Measurements from ENCODE around the gene FAM83G.

DNA sequence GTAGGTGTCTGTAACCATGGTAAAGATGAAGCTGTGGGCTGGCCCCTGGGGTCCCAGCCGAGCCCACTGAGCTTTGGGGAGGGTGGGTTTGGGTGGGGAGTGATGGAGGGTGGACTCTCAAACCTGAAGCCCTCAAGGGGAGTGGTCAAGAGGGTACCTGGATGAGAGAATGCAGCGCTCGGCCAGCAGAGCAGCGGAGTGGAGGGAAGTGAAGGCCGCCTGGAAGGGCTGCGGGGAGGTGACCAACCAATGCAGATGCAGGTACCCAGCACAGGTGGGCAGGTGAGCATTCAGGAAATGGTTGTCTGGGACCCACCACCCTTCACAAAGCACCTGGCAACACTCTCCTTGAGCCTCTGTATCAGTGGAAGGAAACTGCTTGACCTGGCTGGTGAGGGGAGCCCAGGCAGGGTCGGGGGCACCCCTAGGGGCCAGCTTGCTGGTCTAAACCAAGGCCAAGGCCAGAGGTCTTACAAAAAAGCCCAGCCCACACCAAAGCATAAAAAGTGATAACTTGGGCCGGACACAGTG lies 56.0 kb downstream of the FAM83G start:
- TF ChIP-seq EZH2 (IDR thresholded peaks at IDR 0.05) (no peak), POLR2AphosphoS5 (IDR thresholded peaks at IDR 0.05; ENCODE audit: borderline replicate concordance, low read depth, low read length) (no peak)
